HFF-Myc (cell line): Measurements from ENCODE around the gene IL36B.

Experiments used
- DNase-seq: peaks from one replicate; pipeline ENCODE4 v3.0.0-alpha.2; 2011; ENCODE audit warnings: low read depth; ENCODE audit errors: extremely low read depth
- H3K4me3 ChIP-seq: replicated peaks from 2 replicates; pipeline ENCODE4 v1.5.1; 2011; ENCODE audit warnings: low read depth, mild to moderate bottlenecking, control low read depth, low read length
- TF ChIP-seq, protein P1 (sequence below): IDR thresholded peaks from 2 replicates; pipeline ENCODE4 v1.5.1; 2012; ENCODE audit warnings: mild to moderate bottlenecking, low read depth, low read length, control low read depth; ENCODE audit errors: missing control alignments

IL36B gene

GRCh38 chr2:113041871-113042270 lies 10.8 kb downstream of the IL36B start:
- no peak for DNase-seq
- H3K4me3 ChIP-seq: no peak overlapping the region
- TF ChIP-seq, protein P1, sequence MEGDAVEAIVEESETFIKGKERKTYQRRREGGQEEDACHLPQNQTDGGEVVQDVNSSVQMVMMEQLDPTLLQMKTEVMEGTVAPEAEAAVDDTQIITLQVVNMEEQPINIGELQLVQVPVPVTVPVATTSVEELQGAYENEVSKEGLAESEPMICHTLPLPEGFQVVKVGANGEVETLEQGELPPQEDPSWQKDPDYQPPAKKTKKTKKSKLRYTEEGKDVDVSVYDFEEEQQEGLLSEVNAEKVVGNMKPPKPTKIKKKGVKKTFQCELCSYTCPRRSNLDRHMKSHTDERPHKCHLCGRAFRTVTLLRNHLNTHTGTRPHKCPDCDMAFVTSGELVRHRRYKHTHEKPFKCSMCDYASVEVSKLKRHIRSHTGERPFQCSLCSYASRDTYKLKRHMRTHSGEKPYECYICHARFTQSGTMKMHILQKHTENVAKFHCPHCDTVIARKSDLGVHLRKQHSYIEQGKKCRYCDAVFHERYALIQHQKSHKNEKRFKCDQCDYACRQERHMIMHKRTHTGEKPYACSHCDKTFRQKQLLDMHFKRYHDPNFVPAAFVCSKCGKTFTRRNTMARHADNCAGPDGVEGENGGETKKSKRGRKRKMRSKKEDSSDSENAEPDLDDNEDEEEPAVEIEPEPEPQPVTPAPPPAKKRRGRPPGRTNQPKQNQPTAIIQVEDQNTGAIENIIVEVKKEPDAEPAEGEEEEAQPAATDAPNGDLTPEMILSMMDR: no peak

GRCh38 chr2:113039719-113040118 lies 12.9 kb downstream of the IL36B start:
- no peak for DNase-seq
- TF ChIP-seq, protein P1: no peak
- no peak overlapping the region for H3K4me3 ChIP-seq

GRCh38 chr2:113039158-113039557 lies 13.5 kb downstream of the IL36B start:
- TF ChIP-seq, protein P1: no peak
- no peak for DNase-seq

GRCh38 chr2:113038291-113038690 lies 14.4 kb downstream of the IL36B start:
- TF ChIP-seq, protein P1: no peak
- H3K4me3 ChIP-seq: no peak overlapping the region
- DNase-seq: no peak

More at GRCh38 chr2:113039158-113039557, 13.5 kb downstream of the IL36B start:
- H3K4me3 ChIP-seq: no peak overlapping the region

DNA sequence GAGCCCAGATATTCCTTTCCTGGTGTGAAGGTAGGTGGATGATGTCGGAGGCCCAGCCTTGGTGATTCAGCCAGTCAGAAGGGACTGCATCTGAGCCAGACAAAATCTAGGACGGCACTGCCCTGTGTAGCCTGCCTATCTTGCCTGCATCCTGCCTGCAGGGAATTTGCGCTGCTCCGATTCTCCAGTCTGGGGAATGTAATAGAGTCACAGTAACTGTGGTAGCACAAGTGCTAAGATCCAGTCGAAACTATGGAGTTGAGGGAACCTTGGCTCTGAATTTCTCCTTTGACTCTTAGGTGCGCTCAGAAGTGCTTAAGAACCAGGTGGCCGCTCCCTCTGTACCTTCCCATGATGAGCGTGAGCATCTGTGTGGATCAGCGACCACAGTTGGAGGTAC lies 15.9 kb downstream of the IL36B start:
- no peak for DNase-seq
- no peak overlapping the region for H3K4me3 ChIP-seq
- TF ChIP-seq, protein P1: no peak

GRCh38 chr2:113034016-113034415 lies 18.7 kb downstream of the IL36B start:
- TF ChIP-seq, protein P1: no peak
- no peak overlapping the region for H3K4me3 ChIP-seq
- DNase-seq: no peak

GRCh38 chr2:113032737-113033136 lies 19.9 kb downstream of the IL36B start:
- TF ChIP-seq, protein P1: no peak
- H3K4me3 ChIP-seq: no peak overlapping the region
- DNase-seq: no peak
